CD4-positive, alpha-beta T cell (primary cell): Measurements from ENCODE around the gene FIG4. TPM values are rescaled to one million over a fixed set of nuclear protein-coding genes. Genes with fewer than 3 reads are reported as not detected.
"Not testable (repeated sequence)": the region's sequence is repeated elsewhere in the genome, so short reads cannot be mapped to it uniquely, and the experiment has no call there.

ENCODE experiments used
- ATAC-seq: fragments of 200-7000 bp; cut with Tn5 transposase; one replicate; pipeline ENCODE4 v1.10.0; 2022; ENCODE audit warnings: mild to moderate bottlenecking; ENCODE audit not compliant: poor library complexity
- CTCF ChIA-PET: fragments of 350-600 bp; sonication (Branson Sonifier 250); formaldehyde crosslinking; loops from one replicate; lab custom pipeline; 2021; ENCODE audit warnings: antibody characterized with exemption, inconsistent platforms; lab: Charles Lee
- POLR2A ChIA-PET: fragments of 350-600 bp; sonication (Branson Sonifier 250); formaldehyde crosslinking; loops from one replicate; lab custom pipeline; 2021; ENCODE audit warnings: antibody characterized with exemption, inconsistent platforms; lab: Charles Lee
- DNase-seq, 14 experiments: peaks; one replicate each; pipeline ENCODE4 v3.0.0-alpha.2; 2013 to 2020; ENCODE audit warnings: mixed read lengths in 2 of 14
- H3K27ac ChIP-seq, 2 donors: one replicate each; pipeline versions ENCODE4 v1.5.1 to v1.7.0; 2013; ENCODE audit warnings: low read length in 2 of 2, low read depth in 1 of 2, mild to moderate bottlenecking in 1 of 2
- H3K27me3 ChIP-seq, 2 experiments: 1 replicate in 1 of 2; 2 replicates in 1 of 2; pipeline versions ENCODE4 v1.6.1 to v1.7.0; 2013; ENCODE audit warnings: low read length in 2 of 2, control low read depth in 1 of 2, mild to moderate bottlenecking in 1 of 2, moderate library complexity in 1 of 2; ENCODE audit not compliant: insufficient read depth in 2 of 2, control insufficient read depth in 1 of 2
- H3K36me3 ChIP-seq: one replicate; pipeline ENCODE4 v1.6.1; 2013; ENCODE audit warnings: low read length, control low read depth; ENCODE audit not compliant: insufficient read depth
- H3K4me1 ChIP-seq: one replicate; pipeline ENCODE4 v1.6.1; 2013; ENCODE audit warnings: low read length, control low read depth; ENCODE audit not compliant: insufficient read depth
- H3K4me3 ChIP-seq: one replicate; pipeline ENCODE4 v1.5.1; 2013; ENCODE audit warnings: mild to moderate bottlenecking, low read length, moderate library complexity
- H3K9me3 ChIP-seq, 2 experiments: 1 replicate in 1 of 2; 2 replicates in 1 of 2; pipeline versions ENCODE4 v1.6.1 to v1.7.0; 2013; ENCODE audit warnings: low read length in 2 of 2, mild to moderate bottlenecking in 2 of 2, control low read depth in 1 of 2, moderate library complexity in 1 of 2; ENCODE audit not compliant: control insufficient read depth in 1 of 2, insufficient read depth in 1 of 2
- H3K27ac Mint-ChIP-seq: one replicate; pipeline ENCODE4 v1.8.0; 2020; ENCODE audit warnings: mixed read lengths
- H3K27me3 Mint-ChIP-seq: one replicate; pipeline ENCODE4 v1.8.0; 2021; ENCODE audit warnings: mixed read lengths
- H3K36me3 Mint-ChIP-seq: one replicate; pipeline ENCODE4 v1.8.0; 2021; ENCODE audit warnings: low read depth, mixed read lengths
- H3K4me1 Mint-ChIP-seq: one replicate; pipeline ENCODE4 v1.8.0; 2021; ENCODE audit warnings: low read depth, mixed read lengths
- H3K4me3 Mint-ChIP-seq: one replicate; pipeline ENCODE4 v1.8.0; 2020; ENCODE audit warnings: mild to moderate bottlenecking, mixed read lengths
- H3K9me3 Mint-ChIP-seq: one replicate; pipeline ENCODE4 v1.8.0; 2020; ENCODE audit warnings: mixed read lengths
- CTCF ChIP-seq: fragments of 200-600 bp; IDR thresholded peaks from one replicate; pipeline ENCODE4 v1.8.0; 2022; ENCODE audit warnings: antibody characterized with exemption, mild to moderate bottlenecking
- intact Hi-C, 2 experiments: fragments of 100-400 bp; cut with DNase I in 1 of 2; cut with micrococcal nuclease in 1 of 2; formaldehyde crosslinking; loops; one replicate each; pipeline versions ENCODE4 v1.15.1 to v1.9.0; 2023 to 2025; cut with DNase I, micrococcal nuclease
- total RNA-seq, 174 experiments: library from RNA in 2 of 174; stranded (reverse) in 2 of 174; gene quantifications; one replicate each; pipeline ENCODE4 v1.2.3 and lab custom pipeline; 2021 to 2026

FIG4 gene
- total RNA-seq, 2 experiments from 2014 or later, result 3.3 to 4.0 TPM

- POLR2A ChIA-PET, result interaction anchor here (1.1 kb wide), 1 partner anchor 334 kb away, joined by 7 read pairs; no protein-coding TSS in a partner anchor
- ATAC-seq (peak; percentile 97), DNase-seq (peak; percentile 51 to 88 (median 66))
- Histone ChIP-seq H3K9me3 (no peaks in the 10 kb centered on the region), H3K4me3 (no peak overlapping the region), H3K4me1 (no peaks in the 10 kb centered on the region), H3K27ac (no peak overlapping the region), H3K27me3 (no peaks in the 10 kb centered on the region), H3K36me3 (no peaks in the 10 kb centered on the region)
- no peak overlapping the region for H3K27ac Mint-ChIP-seq
- peaks cover 40% of the 10 kb centered on the region for H3K4me1 Mint-ChIP-seq
- intact Hi-C loops, result loop anchor here (1.0 to 10.0 kb wide), 6 partner anchors 178 to 1280 kb away; partner anchors contain the start of gene RPF2 (in 1 of the 2)
- H3K4me3 Mint-ChIP-seq, result no peak overlapping the region
- CTCF ChIA-PET, result interaction anchor here (0.7 to 3.0 kb wide), 20 partner anchors 8 to 692 kb away, joined by 3 to 38 read pairs (median 4); partner anchors contain the start of genes AK9 and FIG4
- H3K36me3 Mint-ChIP-seq, result peaks cover 5% of the 10 kb centered on the region
- peak; percentile 91 for TF ChIP-seq CTCF
- H3K27me3 Mint-ChIP-seq, result no peaks in the 10 kb centered on the region
- no peaks in the 10 kb centered on the region for H3K9me3 Mint-ChIP-seq
These were observed 14.2 kb downstream of the FIG4 start for GRCh38 chr6:109705258-109705657.

GRCh38 chr6:109706513-109706912 is 15.4 kb downstream of the FIG4 start:
- H3K9me3 Mint-ChIP-seq, result no peaks in the 10 kb centered on the region
- Histone ChIP-seq H3K27me3 (no peaks in the 10 kb centered on the region), H3K9me3 (no peaks in the 10 kb centered on the region), H3K4me1 (no peaks in the 10 kb centered on the region), H3K4me3 (no peak overlapping the region), H3K27ac (no peak overlapping the region), H3K36me3 (no peaks in the 10 kb centered on the region)
- peaks cover 39% of the 10 kb centered on the region for H3K4me1 Mint-ChIP-seq
- POLR2A ChIA-PET, result no interaction called here
- CTCF ChIA-PET, result interaction anchor here (1.2 kb wide), 1 partner anchor 333 kb away, joined by 4 read pairs; no protein-coding TSS in a partner anchor
- peak overlapping the region; percentile 8 for H3K27ac Mint-ChIP-seq
- H3K36me3 Mint-ChIP-seq, result peaks cover 12% of the 10 kb centered on the region
- TF ChIP-seq CTCF, result no peak
- DNase-seq (peak in 1 of 14 experiments; percentile 26), ATAC-seq (no peak)
- intact Hi-C loops, result loop anchor here in 1 of 2 experiments (5.0 to 10.0 kb wide), 2 partner anchors 519 to 1278 kb away; partner anchors contain the start of gene RPF2
- no peak overlapping the region for H3K4me3 Mint-ChIP-seq
- no peaks in the 10 kb centered on the region for H3K27me3 Mint-ChIP-seq

GRCh38 chr6:109708099-109708498 is 17.0 kb downstream of the FIG4 start:
- H3K4me3 Mint-ChIP-seq, DNase-seq, H3K4me3 ChIP-seq, H3K27me3 ChIP-seq, H3K9me3 ChIP-seq, H3K4me1 ChIP-seq, H3K27me3 Mint-ChIP-seq, CTCF ChIA-PET, POLR2A ChIA-PET, ATAC-seq, H3K27ac ChIP-seq, H3K9me3 Mint-ChIP-seq, H3K27ac Mint-ChIP-seq, H3K36me3 ChIP-seq: not testable (repeated sequence)
- H3K4me1 Mint-ChIP-seq, result peaks cover 38% of the 10 kb centered on the region
- intact Hi-C loops, result loop anchor here in 1 of 2 experiments (5.0 to 10.0 kb wide), 2 partner anchors 521 to 1277 kb away; partner anchors contain the start of gene RPF2
- peaks cover 12% of the 10 kb centered on the region for H3K36me3 Mint-ChIP-seq
